H9 (cell line): ENCODE results near the gene PRR15. TPM values are rescaled to one million over a fixed set of nuclear protein-coding genes. Genes with fewer than 3 reads are reported as not detected.

Source experiments
- DNase-seq: peaks from one replicate; pipeline ENCODE4 v3.0.0-alpha.2; 2017
- H2AFZ ChIP-seq: one replicate; pipeline ENCODE4 v1.6.1; 2013; ENCODE audit warnings: mild to moderate bottlenecking, low read length, control low read depth, moderate library complexity
- H2AK5ac ChIP-seq: 2 replicates; pipeline ENCODE4 v1.6.1; 2013; ENCODE audit warnings: low read length, control low read depth, mixed read lengths; ENCODE audit not compliant: insufficient read length
- H2BK120ac ChIP-seq: one replicate; pipeline ENCODE4 v1.6.1; 2013; ENCODE audit warnings: low read depth, mild to moderate bottlenecking, low read length, control low read depth, inconsistent platforms; ENCODE audit not compliant: poor library complexity, severe bottlenecking
- H2BK12ac ChIP-seq: 2 replicates; pipeline ENCODE4 v1.6.1; 2013; ENCODE audit warnings: low read length, control low read depth, mixed read lengths, low read depth; ENCODE audit not compliant: insufficient read length
- H2BK15ac ChIP-seq: 2 replicates; pipeline ENCODE4 v1.6.1; 2013; ENCODE audit warnings: low read depth, low read length, control low read depth
- H2BK20ac ChIP-seq: one replicate; pipeline ENCODE4 v1.6.1; 2013; ENCODE audit warnings: low read depth, mild to moderate bottlenecking, low read length, control low read depth, inconsistent platforms; ENCODE audit not compliant: poor library complexity, severe bottlenecking
- H2BK5ac ChIP-seq: 2 replicates; pipeline ENCODE4 v1.6.1; 2013; ENCODE audit warnings: low read length, control low read depth, mixed read lengths; ENCODE audit not compliant: insufficient read length
- H3K14ac ChIP-seq: 2 replicates; pipeline ENCODE4 v1.6.1; 2013; ENCODE audit warnings: low read length, control low read depth; ENCODE audit not compliant: insufficient read depth
- H3K18ac ChIP-seq: 2 replicates; pipeline ENCODE4 v1.6.1; 2013; ENCODE audit warnings: low read depth, mild to moderate bottlenecking, mixed read lengths, low read length, control low read depth; ENCODE audit not compliant: insufficient read length
- H3K23ac ChIP-seq: 2 replicates; pipeline ENCODE4 v1.6.1; 2013; ENCODE audit warnings: low read length, control low read depth, mixed read lengths, low read depth; ENCODE audit not compliant: insufficient read length
- H3K23me2 ChIP-seq: 2 replicates; pipeline ENCODE4 v1.6.1; 2013; ENCODE audit warnings: low read depth, mild to moderate bottlenecking, mixed read lengths, low read length, control low read depth; ENCODE audit not compliant: insufficient read length, poor library complexity, severe bottlenecking
- H3K27ac ChIP-seq: 2 replicates; pipeline ENCODE4 v1.5.1; 2013; ENCODE audit warnings: low read length, control low read depth, mixed read lengths, low read depth; ENCODE audit not compliant: insufficient read length
- H3K27me3 ChIP-seq: 2 replicates; pipeline ENCODE4 v1.6.1; 2013; ENCODE audit warnings: low read length, control low read depth, inconsistent platforms; ENCODE audit not compliant: insufficient read depth
- H3K4ac ChIP-seq: 2 replicates; pipeline ENCODE4 v1.6.1; 2013; ENCODE audit warnings: low read depth, mild to moderate bottlenecking, control low read depth, inconsistent platforms, low read length, moderate library complexity
- H3K4me1 ChIP-seq: 2 replicates; pipeline ENCODE4 v1.6.1; 2013; ENCODE audit warnings: low read length, control low read depth, inconsistent platforms; ENCODE audit not compliant: insufficient read depth
- H3K4me2 ChIP-seq: 2 replicates; pipeline ENCODE4 v1.6.1; 2013; ENCODE audit warnings: low read length, control low read depth, mixed read lengths; ENCODE audit not compliant: insufficient read length, insufficient read depth
- H3K56ac ChIP-seq: 2 replicates; pipeline ENCODE4 v1.6.1; 2013; ENCODE audit warnings: low read depth, mild to moderate bottlenecking, mixed read lengths, low read length, control low read depth; ENCODE audit not compliant: insufficient read length
- H3K79me1 ChIP-seq: 2 replicates; pipeline ENCODE4 v1.6.1; 2013; ENCODE audit warnings: low read depth, mild to moderate bottlenecking, moderate library complexity, low read length, control low read depth, inconsistent platforms; ENCODE audit not compliant: insufficient read depth, poor library complexity, severe bottlenecking
- H3K79me2 ChIP-seq: 2 replicates; pipeline ENCODE4 v1.6.1; 2013; ENCODE audit warnings: low read length, control low read depth, inconsistent platforms; ENCODE audit not compliant: insufficient read depth
- H3K9ac ChIP-seq: 2 replicates; pipeline ENCODE4 v1.6.1; 2013; ENCODE audit warnings: low read length, control low read depth, mixed read lengths; ENCODE audit not compliant: insufficient read length; ENCODE audit errors: extremely low read depth
- H3K9me3 ChIP-seq: one replicate; pipeline ENCODE4 v1.6.1; 2013; ENCODE audit warnings: low read depth, low read length, inconsistent platforms; ENCODE audit not compliant: control insufficient read depth
- H3T11ph ChIP-seq: one replicate; pipeline ENCODE4 v1.6.1; 2013; ENCODE audit warnings: mild to moderate bottlenecking, low read length, control low read depth, inconsistent platforms
- H4K20me1 ChIP-seq: one replicate; pipeline ENCODE4 v1.6.1; 2013; ENCODE audit not compliant: control insufficient read depth, insufficient read length, insufficient read depth
- H4K5ac ChIP-seq: 2 replicates; pipeline ENCODE4 v1.6.1; 2013; ENCODE audit warnings: low read depth, mild to moderate bottlenecking, mixed read lengths, low read length, control low read depth; ENCODE audit not compliant: insufficient read length
- H4K8ac ChIP-seq: replicated peaks from 2 replicates; pipeline ENCODE4 v1.6.1; 2013; ENCODE audit warnings: low read length, control low read depth, mixed read lengths, low read depth; ENCODE audit not compliant: insufficient read length
- H4K91ac ChIP-seq: 2 replicates; pipeline ENCODE4 v1.6.1; 2013; ENCODE audit warnings: low read depth, mild to moderate bottlenecking, moderate library complexity, mixed read lengths, low read length, control low read depth; ENCODE audit not compliant: insufficient read length
- H3K27ac Mint-ChIP-seq, 3 experiments: 2 replicates in 2 of 3; 3 replicates in 1 of 3; pipeline ENCODE4 v1.8.0; 2020 to 2021; ENCODE audit warnings: mixed read lengths in 3 of 3, mild to moderate bottlenecking in 1 of 3, moderate library complexity in 1 of 3
- H3K27me3 Mint-ChIP-seq: 2 replicates; pipeline ENCODE4 v1.8.0; 2021; ENCODE audit warnings: low read depth, mild to moderate bottlenecking, moderate library complexity, mixed read lengths
- H3K36me3 Mint-ChIP-seq, 3 experiments: 2 replicates in 2 of 3; 3 replicates in 1 of 3; pipeline ENCODE4 v1.8.0; 2020 to 2021; ENCODE audit warnings: low read depth in 3 of 3, mixed read lengths in 3 of 3; ENCODE audit not compliant: insufficient read depth in 1 of 3
- H3K4me1 Mint-ChIP-seq, 2 experiments: 2 replicates each; pipeline ENCODE4 v1.8.0; 2020; ENCODE audit warnings: mixed read lengths in 2 of 2
- H3K4me3 Mint-ChIP-seq, 2 experiments: 2 replicates in 1 of 2; 3 replicates in 1 of 2; pipeline ENCODE4 v1.8.0; 2020 to 2021; ENCODE audit warnings: mild to moderate bottlenecking in 2 of 2, mixed read lengths in 2 of 2, moderate library complexity in 1 of 2
- H3K9me3 Mint-ChIP-seq, 2 experiments: 2 replicates in 1 of 2; 3 replicates in 1 of 2; pipeline ENCODE4 v1.8.0; 2020; ENCODE audit warnings: mild to moderate bottlenecking in 2 of 2, mixed read lengths in 2 of 2, moderate library complexity in 1 of 2
- WGBS: extraction: QIAGEN DNeasy Blood & Tissue Kit; methylation state at CpG from one replicate; pipeline ENCODE4 v1.1.7; 2013; ENCODE audit warnings: missing lambda C conversion rate, low lambda C conversion rate, mixed read lengths; ENCODE audit not compliant: insufficient read length; ENCODE audit errors: extremely low coverage; 5-methylcytosine and 5-hydroxymethylcytosine counted together
- total RNA-seq: library from RNA; stranded (reverse); gene quantifications from 2 replicates; pipeline ENCODE4 v1.2.1, GENCODE V29; 2021
- TF ChIP-seq, protein P1 (sequence below): fragments of 200-600 bp; sonication (generic); conservative IDR thresholded peaks from 3 replicates; pipeline ENCODE4 v1.8.0; 2021; ENCODE audit warnings: antibody characterized with exemption, mild to moderate bottlenecking

Gene PRR15
- total RNA-seq, 1 experiment from 2014 or later = 15.1 TPM

DNA sequence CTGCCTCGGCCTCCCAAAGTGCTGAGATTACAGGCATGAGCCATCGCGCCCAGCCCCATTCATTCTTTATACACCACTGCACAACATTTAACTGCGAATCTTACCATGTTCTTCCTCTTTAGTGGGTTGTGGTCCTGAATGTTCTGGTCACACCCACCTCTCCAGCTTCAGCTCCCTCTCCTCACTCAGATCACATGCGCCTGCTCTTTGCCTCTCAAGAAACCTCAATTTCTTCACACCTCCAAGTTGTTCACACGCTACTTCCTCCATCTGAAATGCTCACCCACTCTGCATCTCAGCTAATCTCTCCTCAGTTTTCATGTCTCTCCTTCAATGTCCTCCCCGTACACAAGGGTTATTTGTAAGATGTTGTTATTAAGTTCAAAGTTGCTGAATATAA lies 2.4 kb upstream of the PRR15 start:
- Mint-ChIP-seq H3K27me3 (peaks cover 16% of the 10 kb centered on the region), H3K27ac (no peak overlapping the region), H3K4me3 (no peak overlapping the region), H3K4me1 (peaks cover 43 to 47% of the 10 kb centered on the region in 2 experiments), H3K9me3 (no peaks in the 10 kb centered on the region; a peak in 1 of 5 replicates), H3K36me3 (peaks cover 0 to 5% (median 3%) of the 10 kb centered on the region in 3 experiments; a peak in 5 of 7 replicates)
- H2AK5ac ChIP-seq = no peak overlapping the region
- H3K23me2 ChIP-seq = peaks cover 23% of the 10 kb centered on the region
- H3K23ac ChIP-seq = no peak overlapping the region
- no peak for DNase-seq
- no peak overlapping the region for H3K4me2 ChIP-seq
- no peak overlapping the region for H3K14ac ChIP-seq
- no peak overlapping the region for H2BK20ac ChIP-seq
- no peak overlapping the region for H4K91ac ChIP-seq
- H4K8ac ChIP-seq = no peak overlapping the region
- TF ChIP-seq, protein P1, sequence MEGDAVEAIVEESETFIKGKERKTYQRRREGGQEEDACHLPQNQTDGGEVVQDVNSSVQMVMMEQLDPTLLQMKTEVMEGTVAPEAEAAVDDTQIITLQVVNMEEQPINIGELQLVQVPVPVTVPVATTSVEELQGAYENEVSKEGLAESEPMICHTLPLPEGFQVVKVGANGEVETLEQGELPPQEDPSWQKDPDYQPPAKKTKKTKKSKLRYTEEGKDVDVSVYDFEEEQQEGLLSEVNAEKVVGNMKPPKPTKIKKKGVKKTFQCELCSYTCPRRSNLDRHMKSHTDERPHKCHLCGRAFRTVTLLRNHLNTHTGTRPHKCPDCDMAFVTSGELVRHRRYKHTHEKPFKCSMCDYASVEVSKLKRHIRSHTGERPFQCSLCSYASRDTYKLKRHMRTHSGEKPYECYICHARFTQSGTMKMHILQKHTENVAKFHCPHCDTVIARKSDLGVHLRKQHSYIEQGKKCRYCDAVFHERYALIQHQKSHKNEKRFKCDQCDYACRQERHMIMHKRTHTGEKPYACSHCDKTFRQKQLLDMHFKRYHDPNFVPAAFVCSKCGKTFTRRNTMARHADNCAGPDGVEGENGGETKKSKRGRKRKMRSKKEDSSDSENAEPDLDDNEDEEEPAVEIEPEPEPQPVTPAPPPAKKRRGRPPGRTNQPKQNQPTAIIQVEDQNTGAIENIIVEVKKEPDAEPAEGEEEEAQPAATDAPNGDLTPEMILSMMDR = no peak
- peaks cover 4% of the 10 kb centered on the region; the same call in 1 of the 2 replicates for H3K27me3 ChIP-seq
- H3K79me1 ChIP-seq = no peaks in the 10 kb centered on the region
- H4K5ac ChIP-seq = no peak overlapping the region
- no peak overlapping the region for H3K56ac ChIP-seq
- H3K4me1 ChIP-seq = peaks cover 14% of the 10 kb centered on the region; the same call in 1 of the 2 replicates
- no peak overlapping the region for H2BK120ac ChIP-seq
- no peaks in the 10 kb centered on the region for H3K79me2 ChIP-seq
- no peak overlapping the region for H3T11ph ChIP-seq
- H2BK12ac ChIP-seq = no peak overlapping the region
- no peak overlapping the region for H3K4ac ChIP-seq
- H3K9me3 ChIP-seq = no peaks in the 10 kb centered on the region
- no peaks in the 10 kb centered on the region for H4K20me1 ChIP-seq
- H2BK5ac ChIP-seq = no peak overlapping the region
- WGBS = no CpG with 5 or more reads among the region's 7 CpGs
- H3K9ac ChIP-seq = no peak overlapping the region
- H2AFZ ChIP-seq = no peak overlapping the region
- H2BK15ac ChIP-seq = no peak overlapping the region
- no peak overlapping the region for H3K27ac ChIP-seq
- H3K18ac ChIP-seq = no peak overlapping the region
